ENCODE results near the gene TBC1D32. TPM values are rescaled to one million over a fixed set of nuclear protein-coding genes. Genes with fewer than 3 reads are reported as not detected.

Gene TBC1D32
- total RNA-seq, 1 experiment from 2014 or later: 12.0 TPM

GRCh38 chr6:121171879-121172278, 162.4 kb downstream of the TBC1D32 start:
- intact Hi-C loops (cut with micrococcal nuclease; ENCODE audit: unreplicated experiment): no loop called here
- CTCF ChIA-PET: no interaction called here

DNA sequence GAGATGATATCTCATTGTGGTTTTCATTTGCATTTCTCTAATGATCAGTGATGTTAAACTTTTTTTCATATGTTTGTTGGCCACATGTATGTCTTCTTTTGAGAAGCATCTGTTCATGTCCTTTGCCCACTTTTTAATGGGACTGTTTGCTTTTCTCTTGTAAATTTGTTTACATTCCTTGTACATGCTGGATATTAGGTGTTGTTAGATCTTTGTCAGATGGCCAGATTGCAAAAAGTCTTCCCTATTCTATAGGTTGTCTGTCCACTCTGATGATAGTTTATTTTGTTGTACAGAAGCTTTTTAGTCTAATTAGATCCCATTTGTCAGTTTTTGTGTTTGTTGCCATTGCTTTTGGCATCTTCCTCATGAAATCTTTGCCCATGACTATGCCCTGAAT, 172.4 kb downstream of the TBC1D32 start:
- DNase-seq: no peak
- POLR2A ChIA-PET (ENCODE audit: unreplicated experiment): no interaction called here
- H2AFZ ChIP-seq: no peak overlapping the region
- H3K79me2 ChIP-seq (ENCODE audit: low read depth): no peaks in the 10 kb centered on the region
- TF ChIP-seq, protein P1, sequence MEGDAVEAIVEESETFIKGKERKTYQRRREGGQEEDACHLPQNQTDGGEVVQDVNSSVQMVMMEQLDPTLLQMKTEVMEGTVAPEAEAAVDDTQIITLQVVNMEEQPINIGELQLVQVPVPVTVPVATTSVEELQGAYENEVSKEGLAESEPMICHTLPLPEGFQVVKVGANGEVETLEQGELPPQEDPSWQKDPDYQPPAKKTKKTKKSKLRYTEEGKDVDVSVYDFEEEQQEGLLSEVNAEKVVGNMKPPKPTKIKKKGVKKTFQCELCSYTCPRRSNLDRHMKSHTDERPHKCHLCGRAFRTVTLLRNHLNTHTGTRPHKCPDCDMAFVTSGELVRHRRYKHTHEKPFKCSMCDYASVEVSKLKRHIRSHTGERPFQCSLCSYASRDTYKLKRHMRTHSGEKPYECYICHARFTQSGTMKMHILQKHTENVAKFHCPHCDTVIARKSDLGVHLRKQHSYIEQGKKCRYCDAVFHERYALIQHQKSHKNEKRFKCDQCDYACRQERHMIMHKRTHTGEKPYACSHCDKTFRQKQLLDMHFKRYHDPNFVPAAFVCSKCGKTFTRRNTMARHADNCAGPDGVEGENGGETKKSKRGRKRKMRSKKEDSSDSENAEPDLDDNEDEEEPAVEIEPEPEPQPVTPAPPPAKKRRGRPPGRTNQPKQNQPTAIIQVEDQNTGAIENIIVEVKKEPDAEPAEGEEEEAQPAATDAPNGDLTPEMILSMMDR (conservative IDR thresholded peaks at IDR 0.05): no peak
- TF ChIP-seq EZH2 (IDR thresholded peaks at IDR 0.05; ENCODE audit: low read depth): no peak
- no peak overlapping the region for H3K4me2 ChIP-seq
- H3K4me1 ChIP-seq (replicated peaks; ENCODE audit: insufficient read depth): no peaks in the 10 kb centered on the region
- H3K36me3 ChIP-seq (ENCODE audit: low read depth): no peaks in the 10 kb centered on the region
- BruUV-seq (replicated peaks): no TSS peak
- 0 out of 2 replicates have a peak, but pooled peaks cover 2% of the 10 kb centered on the region for H3K9me2 ChIP-seq (ENCODE audit: insufficient read depth)
- H3F3A ChIP-seq (ENCODE audit: insufficient read depth, low read depth): no peaks in the 10 kb centered on the region
- no peak overlapping the region for H3K4me3 ChIP-seq
- H3K9me3 ChIP-seq (ENCODE audit: insufficient read depth, low read depth): no peaks in the 10 kb centered on the region
- CTCF ChIA-PET: no interaction called here
- no peak overlapping the region for H3K27ac ChIP-seq
- no peaks in the 10 kb centered on the region for H4K20me1 ChIP-seq (ENCODE audit: insufficient read depth)
- intact Hi-C loops (cut with micrococcal nuclease; ENCODE audit: unreplicated experiment): no loop called here
- no peaks in the 10 kb centered on the region for H3K27me3 ChIP-seq (ENCODE audit: insufficient read depth, low read depth)

More at GRCh38 chr6:121171879-121172278, 162.4 kb downstream of the TBC1D32 start:
- no peak for TF ChIP-seq EZH2 (IDR thresholded peaks at IDR 0.05; ENCODE audit: low read depth)
- TF ChIP-seq, protein P1 (conservative IDR thresholded peaks at IDR 0.05): no peak
- no peaks in the 10 kb centered on the region for H4K20me1 ChIP-seq (ENCODE audit: insufficient read depth)
- H3K4me3 ChIP-seq: no peak overlapping the region
- POLR2A ChIA-PET (ENCODE audit: unreplicated experiment): no interaction called here
- no peaks in the 10 kb centered on the region for H3K36me3 ChIP-seq (ENCODE audit: low read depth)
- H3K27ac ChIP-seq: no peak overlapping the region
- no peak for DNase-seq
- no peaks in the 10 kb centered on the region; the same call in 1 of the 2 replicates for H3K9me2 ChIP-seq (ENCODE audit: insufficient read depth)
- H3K4me2 ChIP-seq: no peak overlapping the region
- no peaks in the 10 kb centered on the region for H3K4me1 ChIP-seq (replicated peaks; ENCODE audit: insufficient read depth)
- H3K9me3 ChIP-seq (ENCODE audit: insufficient read depth, low read depth): no peaks in the 10 kb centered on the region
- BruUV-seq (replicated peaks): no TSS peak
- no peaks in the 10 kb centered on the region for H3K27me3 ChIP-seq (ENCODE audit: insufficient read depth, low read depth)
- H2AFZ ChIP-seq: no peak overlapping the region
- H3K79me2 ChIP-seq (ENCODE audit: low read depth): no peaks in the 10 kb centered on the region
- H3F3A ChIP-seq (ENCODE audit: insufficient read depth, low read depth): no peaks in the 10 kb centered on the region

DNA sequence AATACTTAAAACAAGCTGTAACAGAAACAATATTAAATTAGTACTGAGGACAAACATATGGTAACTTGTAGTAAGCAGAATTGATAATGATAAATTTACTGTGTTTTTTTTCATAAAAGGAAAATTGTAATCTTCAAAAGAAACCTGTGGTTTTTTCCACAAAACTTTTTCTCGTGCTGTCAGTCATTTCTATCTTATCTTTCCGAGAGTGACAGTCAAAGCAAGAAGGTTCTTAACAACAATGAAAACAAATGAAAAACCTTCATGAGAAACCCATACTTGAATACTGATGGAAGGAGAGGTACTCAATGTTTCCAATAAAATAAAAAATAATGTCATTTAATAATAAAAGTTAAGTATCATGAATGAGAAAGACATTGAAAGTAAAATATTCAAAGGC, 174.0 kb downstream of the TBC1D32 start:
- Histone ChIP-seq H3K9me3 (ENCODE audit: insufficient read depth, low read depth) (no peaks in the 10 kb centered on the region), H2AFZ (no peak overlapping the region), H3K27ac (no peak overlapping the region), H3K79me2 (ENCODE audit: low read depth) (no peaks in the 10 kb centered on the region), H3K36me3 (ENCODE audit: low read depth) (no peaks in the 10 kb centered on the region), H3K4me2 (no peak overlapping the region), H3K4me3 (no peak overlapping the region), H3F3A (ENCODE audit: insufficient read depth, low read depth) (no peaks in the 10 kb centered on the region), H3K4me1 (replicated peaks; ENCODE audit: insufficient read depth) (no peaks in the 10 kb centered on the region), H3K9me2 (ENCODE audit: insufficient read depth) (0 out of 2 replicates have a peak, but pooled peaks cover 2% of the 10 kb centered on the region), H3K27me3 (ENCODE audit: insufficient read depth, low read depth) (no peaks in the 10 kb centered on the region), H4K20me1 (ENCODE audit: insufficient read depth) (no peaks in the 10 kb centered on the region)
- TF ChIP-seq EZH2 (IDR thresholded peaks at IDR 0.05; ENCODE audit: low read depth): no peak
- TF ChIP-seq, protein P1 (conservative IDR thresholded peaks at IDR 0.05): no peak
- CTCF ChIA-PET: no interaction called here
- POLR2A ChIA-PET (ENCODE audit: unreplicated experiment): no interaction called here
- no peak for DNase-seq
- BruUV-seq (replicated peaks): no TSS peak
- intact Hi-C loops (cut with micrococcal nuclease; ENCODE audit: unreplicated experiment): no loop called here
